ENCODE results near the gene IFIT3.
"Not testable (repeated sequence)": the region's sequence is repeated elsewhere in the genome, so short reads cannot be mapped to it uniquely, and the experiment has no call there.

Gene IFIT3

DNA sequence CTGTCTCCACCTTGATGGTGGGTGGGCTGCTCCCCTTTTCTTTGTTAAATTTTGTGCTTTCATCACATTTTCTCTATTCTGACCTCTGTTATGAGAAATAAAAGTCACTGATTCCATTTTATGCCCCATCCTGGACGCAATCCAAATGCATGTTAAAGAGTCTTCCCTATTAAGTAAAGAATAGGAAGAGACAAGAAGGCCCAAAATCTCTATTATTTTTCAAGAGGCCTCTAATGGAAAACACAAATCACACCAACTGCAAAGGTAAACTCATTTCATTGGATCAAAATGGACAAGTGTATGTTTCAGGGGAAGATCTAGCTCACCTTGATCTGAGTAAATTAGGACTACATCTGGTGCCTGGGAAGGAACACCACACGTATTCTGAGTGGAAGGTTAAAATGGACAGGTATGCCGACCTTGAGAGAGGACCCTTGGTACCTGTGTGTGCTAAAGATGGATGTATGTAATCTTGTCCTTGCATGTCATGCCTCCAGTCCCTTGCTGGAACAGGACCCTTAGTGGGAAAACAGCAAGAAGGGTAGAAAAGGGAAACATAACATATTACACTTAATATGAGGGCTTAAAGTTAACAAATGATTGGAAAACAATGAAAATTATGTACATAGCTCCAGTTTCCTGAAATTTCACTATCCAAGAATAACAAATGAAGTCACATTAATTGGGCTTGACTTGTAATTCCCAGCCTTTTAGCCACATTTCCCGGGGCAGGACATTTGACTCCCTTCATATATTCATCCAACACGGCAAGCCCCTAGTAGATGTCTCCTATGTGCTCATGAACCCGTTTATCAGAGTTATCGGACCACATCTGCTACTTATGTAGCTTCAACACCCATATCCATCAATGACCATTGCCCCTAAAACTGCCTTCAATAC is 18.4 kb upstream of the IFIT3 start:
- Histone ChIP-seq H3K9ac (no peak overlapping the region), H3K9me3 (ENCODE audit: control insufficient read depth, low read length) (no peaks in the 10 kb centered on the region), H3K4me1 (no peaks in the 10 kb centered on the region), H3K79me2 (no peaks in the 10 kb centered on the region), H3K4me3 (ENCODE audit: low read depth, low read length) (no peak overlapping the region), H3K4me2 (ENCODE audit: low read length) (no peak overlapping the region), H3K27ac (no peak overlapping the region), H2AFZ (no peak overlapping the region), H3K27me3 (ENCODE audit: control insufficient read depth, insufficient read depth, low read length) (no peaks in the 10 kb centered on the region), H3K36me3 (ENCODE audit: control insufficient read depth, insufficient read depth, low read length) (no peaks in the 10 kb centered on the region)
- TF ChIP-seq, protein P1, sequence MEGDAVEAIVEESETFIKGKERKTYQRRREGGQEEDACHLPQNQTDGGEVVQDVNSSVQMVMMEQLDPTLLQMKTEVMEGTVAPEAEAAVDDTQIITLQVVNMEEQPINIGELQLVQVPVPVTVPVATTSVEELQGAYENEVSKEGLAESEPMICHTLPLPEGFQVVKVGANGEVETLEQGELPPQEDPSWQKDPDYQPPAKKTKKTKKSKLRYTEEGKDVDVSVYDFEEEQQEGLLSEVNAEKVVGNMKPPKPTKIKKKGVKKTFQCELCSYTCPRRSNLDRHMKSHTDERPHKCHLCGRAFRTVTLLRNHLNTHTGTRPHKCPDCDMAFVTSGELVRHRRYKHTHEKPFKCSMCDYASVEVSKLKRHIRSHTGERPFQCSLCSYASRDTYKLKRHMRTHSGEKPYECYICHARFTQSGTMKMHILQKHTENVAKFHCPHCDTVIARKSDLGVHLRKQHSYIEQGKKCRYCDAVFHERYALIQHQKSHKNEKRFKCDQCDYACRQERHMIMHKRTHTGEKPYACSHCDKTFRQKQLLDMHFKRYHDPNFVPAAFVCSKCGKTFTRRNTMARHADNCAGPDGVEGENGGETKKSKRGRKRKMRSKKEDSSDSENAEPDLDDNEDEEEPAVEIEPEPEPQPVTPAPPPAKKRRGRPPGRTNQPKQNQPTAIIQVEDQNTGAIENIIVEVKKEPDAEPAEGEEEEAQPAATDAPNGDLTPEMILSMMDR (IDR thresholded peaks at IDR 0.05) = no peak

DNA sequence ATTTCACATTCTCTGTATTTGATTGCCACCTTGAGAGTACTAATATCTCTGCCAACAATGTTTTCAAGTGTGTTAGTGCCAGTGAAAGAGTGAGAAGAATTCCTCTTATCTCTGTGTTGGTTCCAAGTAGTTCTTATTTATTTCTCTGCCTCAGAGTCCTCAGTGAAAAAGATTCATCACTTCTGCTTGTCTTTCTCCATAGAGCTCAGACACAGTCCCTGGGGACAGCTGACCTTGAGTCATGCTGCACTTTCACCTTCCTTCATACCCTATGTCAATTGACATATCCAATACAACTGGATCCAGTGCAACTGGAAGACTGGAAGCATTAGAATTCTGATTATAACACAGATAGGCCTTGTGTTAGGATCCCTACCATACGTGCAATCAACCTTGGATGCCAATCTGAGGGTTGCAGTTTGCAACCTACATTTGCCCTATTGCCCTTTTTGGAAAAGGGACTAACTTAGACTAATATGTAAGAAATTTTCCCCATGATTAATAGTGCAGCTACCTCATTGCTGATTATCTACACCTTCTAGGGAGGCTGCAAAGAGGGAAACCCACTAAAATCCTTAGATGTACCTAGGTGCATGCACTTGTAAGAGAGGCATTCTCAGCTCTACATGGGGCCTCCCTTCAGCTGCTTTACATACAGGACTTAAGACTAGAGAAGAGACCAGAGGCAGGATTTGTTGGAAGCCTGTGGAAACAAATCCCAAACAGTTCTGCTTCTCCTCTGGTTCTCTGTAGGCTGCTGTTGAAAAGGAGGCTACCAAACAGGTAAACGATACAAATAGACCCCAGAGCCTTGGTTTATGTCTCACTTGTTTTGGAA is 17.5 kb upstream of the IFIT3 start:
- H3K27ac ChIP-seq = no peak overlapping the region
- H3K4me2 ChIP-seq (ENCODE audit: low read length) = no peak overlapping the region
- H3K79me2 ChIP-seq = no peaks in the 10 kb centered on the region
- no peak overlapping the region for H3K4me3 ChIP-seq (ENCODE audit: low read depth, low read length)
- no peaks in the 10 kb centered on the region for H3K9me3 ChIP-seq (ENCODE audit: control insufficient read depth, low read length)
- H3K27me3 ChIP-seq (ENCODE audit: control insufficient read depth, insufficient read depth, low read length) = no peaks in the 10 kb centered on the region
- no peaks in the 10 kb centered on the region for H3K36me3 ChIP-seq (ENCODE audit: control insufficient read depth, insufficient read depth, low read length)
- no peak overlapping the region for H3K9ac ChIP-seq
- H3K4me1 ChIP-seq = no peaks in the 10 kb centered on the region
- TF ChIP-seq, protein P1 (IDR thresholded peaks at IDR 0.05) = no peak
- H2AFZ ChIP-seq = no peak overlapping the region

DNA sequence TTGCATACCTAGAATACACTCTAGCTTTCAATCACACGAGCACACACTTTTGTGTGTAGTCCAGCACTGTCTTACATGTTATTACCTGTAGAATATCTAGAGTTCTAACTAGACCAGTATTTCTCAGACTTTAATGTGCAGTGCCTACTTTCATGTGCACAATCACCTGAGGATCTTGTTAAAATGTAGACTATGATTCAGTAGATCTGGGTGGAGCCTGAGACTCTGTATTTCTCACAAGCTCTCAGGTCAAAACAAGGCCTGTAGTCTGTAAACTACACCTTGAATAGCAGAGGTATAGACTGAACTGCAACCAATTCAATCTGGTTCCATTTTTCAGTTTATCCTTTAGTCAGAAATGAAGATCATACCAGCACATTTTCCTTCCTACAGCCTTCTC is 14.8 kb upstream of the IFIT3 start:
- H3K4me2 ChIP-seq (ENCODE audit: low read length) = no peak overlapping the region
- H3K4me1 ChIP-seq = no peaks in the 10 kb centered on the region
- H2AFZ ChIP-seq = no peak overlapping the region
- no peaks in the 10 kb centered on the region for H3K36me3 ChIP-seq (ENCODE audit: control insufficient read depth, insufficient read depth, low read length)
- no peaks in the 10 kb centered on the region for H3K79me2 ChIP-seq
- TF ChIP-seq, protein P1 (IDR thresholded peaks at IDR 0.05) = no peak
- H3K4me3 ChIP-seq (ENCODE audit: low read depth, low read length) = no peak overlapping the region
- no peak overlapping the region for H3K27ac ChIP-seq
- no peaks in the 10 kb centered on the region for H3K27me3 ChIP-seq (ENCODE audit: control insufficient read depth, insufficient read depth, low read length)
- H3K9ac ChIP-seq = no peak overlapping the region
- no peaks in the 10 kb centered on the region for H3K9me3 ChIP-seq (ENCODE audit: control insufficient read depth, low read length)

DNA sequence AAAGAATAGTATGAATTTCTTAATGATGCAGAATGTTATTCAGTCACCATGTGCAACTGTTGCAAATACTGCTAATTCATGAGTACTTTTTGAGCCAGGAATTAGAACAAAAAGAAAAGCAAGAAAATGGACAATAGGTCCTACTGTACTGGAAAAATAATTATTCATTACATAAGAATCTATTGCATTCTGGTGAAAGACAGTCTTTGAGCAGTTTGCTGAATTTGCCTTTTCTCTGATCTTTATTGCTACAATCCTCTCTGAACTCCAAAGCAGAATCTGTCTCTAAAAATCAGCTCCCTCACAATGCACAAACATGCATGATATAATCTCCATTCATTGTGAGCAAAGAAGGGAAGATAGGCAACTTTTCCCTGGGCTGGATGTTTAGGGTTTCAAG is 13.1 kb upstream of the IFIT3 start:
- Histone ChIP-seq H3K4me1 (no peaks in the 10 kb centered on the region), H3K4me2 (ENCODE audit: low read length) (no peak overlapping the region), H3K27me3 (ENCODE audit: control insufficient read depth, insufficient read depth, low read length) (no peaks in the 10 kb centered on the region), H3K36me3 (ENCODE audit: control insufficient read depth, insufficient read depth, low read length) (no peaks in the 10 kb centered on the region), H2AFZ (no peak overlapping the region), H3K4me3 (ENCODE audit: low read depth, low read length) (no peak overlapping the region), H3K9me3 (ENCODE audit: control insufficient read depth, low read length) (no peaks in the 10 kb centered on the region), H3K9ac (no peak overlapping the region), H3K27ac (no peak overlapping the region), H3K79me2 (no peaks in the 10 kb centered on the region)
- TF ChIP-seq, protein P1 (IDR thresholded peaks at IDR 0.05) = no peak

DNA sequence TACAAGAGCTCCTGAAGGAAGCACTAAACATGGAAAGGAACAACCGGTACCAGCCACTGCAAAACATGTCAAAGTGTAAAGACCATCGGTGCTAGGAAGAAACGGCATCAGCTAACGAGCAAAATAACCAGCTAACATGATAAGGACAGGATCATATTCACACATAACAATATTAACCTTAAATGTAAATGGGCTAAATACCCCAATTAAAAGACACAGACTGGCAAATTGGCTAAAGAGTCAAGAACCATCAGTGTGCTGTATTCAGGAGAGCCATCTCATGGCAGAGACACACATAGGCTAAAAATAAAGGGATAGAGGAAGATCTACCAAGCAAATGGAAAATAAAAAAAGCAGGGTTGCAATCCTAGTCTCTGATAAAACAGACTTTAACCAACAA is 9.8 kb upstream of the IFIT3 start:
- H3K79me2 ChIP-seq; H2AFZ ChIP-seq; H3K4me1 ChIP-seq; H3K27me3 ChIP-seq (ENCODE audit: control insufficient read depth, insufficient read depth, low read length); H3K36me3 ChIP-seq (ENCODE audit: control insufficient read depth, insufficient read depth, low read length); H3K4me3 ChIP-seq (ENCODE audit: low read depth, low read length); H3K9me3 ChIP-seq (ENCODE audit: control insufficient read depth, low read length); H3K27ac ChIP-seq; H3K9ac ChIP-seq; H3K4me2 ChIP-seq (ENCODE audit: low read length): not testable (repeated sequence)

DNA sequence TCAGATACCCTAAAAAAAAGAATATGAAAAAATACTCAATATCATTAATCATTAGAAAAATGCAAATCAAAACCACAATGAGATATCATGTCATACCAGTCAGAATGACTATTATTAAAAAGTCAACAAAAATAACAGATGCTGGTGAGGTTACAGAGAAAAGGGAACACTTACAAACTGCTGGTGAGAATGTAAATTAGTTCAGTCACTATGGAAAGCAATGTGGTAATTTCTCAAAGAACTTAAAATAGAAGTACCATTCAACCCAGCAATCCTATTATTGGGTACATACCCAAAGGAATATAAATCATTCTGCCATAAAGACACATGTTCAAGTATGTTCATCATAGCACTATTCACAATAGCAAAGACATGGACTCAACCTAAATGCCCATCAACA is 2.7 kb upstream of the IFIT3 start:
- H3K9me3 ChIP-seq (ENCODE audit: control insufficient read depth, low read length); H3K27ac ChIP-seq; H3K79me2 ChIP-seq; H3K4me3 ChIP-seq (ENCODE audit: low read depth, low read length); H2AFZ ChIP-seq; H3K27me3 ChIP-seq (ENCODE audit: control insufficient read depth, insufficient read depth, low read length); H3K36me3 ChIP-seq (ENCODE audit: control insufficient read depth, insufficient read depth, low read length); H3K4me1 ChIP-seq; H3K4me2 ChIP-seq (ENCODE audit: low read length); H3K9ac ChIP-seq: not testable (repeated sequence)

DNA sequence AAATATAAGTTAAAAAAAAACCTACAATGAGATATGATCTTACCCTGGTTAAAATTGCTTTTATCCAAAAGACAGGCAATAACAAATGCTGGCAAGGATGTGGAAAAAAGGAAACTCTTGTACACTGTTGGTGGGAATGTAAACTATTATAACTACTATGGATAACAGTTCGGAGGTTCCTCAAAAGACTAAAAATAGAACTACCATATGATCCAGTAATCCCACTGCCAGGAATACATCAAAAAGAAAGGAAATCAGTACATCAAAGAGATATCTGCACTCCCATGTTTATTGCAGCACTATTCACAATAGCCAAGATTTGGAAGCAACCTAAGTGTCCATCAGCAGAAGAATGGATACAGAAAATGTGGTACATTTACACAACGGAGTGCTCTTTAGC is 1.9 kb upstream of the IFIT3 start:
- not testable (repeated sequence) for H3K27ac ChIP-seq

More for the DNA sequence above, 1.9 kb upstream of the IFIT3 start:
- H3K4me3 ChIP-seq (ENCODE audit: low read depth, low read length); H3K4me1 ChIP-seq; H3K79me2 ChIP-seq; H3K9ac ChIP-seq; H3K27me3 ChIP-seq (ENCODE audit: control insufficient read depth, insufficient read depth, low read length); H2AFZ ChIP-seq; H3K9me3 ChIP-seq (ENCODE audit: control insufficient read depth, low read length); H3K36me3 ChIP-seq (ENCODE audit: control insufficient read depth, insufficient read depth, low read length); H3K4me2 ChIP-seq (ENCODE audit: low read length): not testable (repeated sequence)
